Fibroblast of the aortic adventitia (primary cell): ENCODE data around the gene RAD51B. TPM values are rescaled to one million over a fixed set of nuclear protein-coding genes. Genes with fewer than 3 reads are reported as not detected.

Experiments used
- DNase-seq: peaks from one replicate; pipeline ENCODE4 v3.0.0-alpha.2; 2010; ENCODE audit warnings: low read depth
- H3K4me3 ChIP-seq: 2 replicates; pipeline ENCODE4 v1.5.1; 2011; ENCODE audit warnings: low read depth, mild to moderate bottlenecking, control low read depth, low read length, moderate library complexity
- total RNA-seq: library from RNA; depleted of rRNA; stranded (reverse); fragments of >200 nt; gene quantifications from 2 replicates; pipeline ENCODE4 v1.2.3, GENCODE V29; 2012; ENCODE audit warnings: low replicate concordance
- TF ChIP-seq, protein P1 (sequence below): IDR thresholded peaks from 2 replicates; pipeline ENCODE4 v1.5.1; 2011; ENCODE audit warnings: mild to moderate bottlenecking, low read length, control low read depth, inconsistent platforms; ENCODE audit not compliant: insufficient read depth

Gene RAD51B
- total RNA-seq, 1 donor, result 28.7 TPM

DNA sequence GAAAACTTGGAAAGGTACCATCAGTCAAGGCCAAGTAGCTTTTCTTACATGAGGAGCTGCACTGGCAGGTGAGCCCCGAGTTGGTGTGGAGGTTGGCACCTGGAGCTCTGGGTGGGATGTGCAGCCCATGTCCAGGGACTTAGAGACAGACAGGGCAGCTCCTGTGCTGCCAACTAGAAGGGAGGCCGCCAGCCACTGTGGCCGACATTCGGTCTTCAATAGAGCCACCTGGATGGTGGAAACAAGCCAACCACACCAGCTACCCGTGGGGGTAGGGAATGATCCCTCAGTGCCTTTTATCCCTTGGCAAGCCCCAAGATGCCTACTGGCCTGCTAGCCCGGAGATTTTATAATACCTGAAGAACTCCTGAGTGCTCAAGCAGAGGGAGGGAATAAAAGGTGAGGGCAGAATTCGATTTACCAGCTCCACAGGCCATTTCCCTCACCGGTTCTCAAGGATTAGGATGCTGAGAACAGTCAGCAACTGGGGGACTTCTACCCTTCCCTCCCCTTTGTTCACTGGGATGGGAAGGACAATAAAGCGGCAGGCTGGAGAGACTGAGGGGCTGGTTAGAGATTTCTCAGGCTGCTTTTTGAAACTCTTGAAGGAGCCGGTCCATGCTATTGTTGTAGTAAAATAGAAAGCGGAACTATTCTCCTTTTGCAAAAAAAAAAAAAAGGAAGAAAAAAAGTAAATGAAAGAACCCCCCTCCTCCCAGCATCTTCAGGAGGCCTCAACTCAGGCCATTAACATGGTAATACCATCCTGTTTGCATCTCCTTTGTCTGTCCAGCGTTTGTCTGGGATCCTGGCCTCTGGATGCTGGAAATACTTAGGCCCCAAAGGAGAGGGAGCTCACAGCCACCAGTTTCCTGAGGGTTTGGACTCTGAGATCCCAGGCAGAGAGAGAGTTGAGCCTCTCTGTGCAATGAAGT is 651.7 kb downstream of the RAD51B start:
- TF ChIP-seq, protein P1, sequence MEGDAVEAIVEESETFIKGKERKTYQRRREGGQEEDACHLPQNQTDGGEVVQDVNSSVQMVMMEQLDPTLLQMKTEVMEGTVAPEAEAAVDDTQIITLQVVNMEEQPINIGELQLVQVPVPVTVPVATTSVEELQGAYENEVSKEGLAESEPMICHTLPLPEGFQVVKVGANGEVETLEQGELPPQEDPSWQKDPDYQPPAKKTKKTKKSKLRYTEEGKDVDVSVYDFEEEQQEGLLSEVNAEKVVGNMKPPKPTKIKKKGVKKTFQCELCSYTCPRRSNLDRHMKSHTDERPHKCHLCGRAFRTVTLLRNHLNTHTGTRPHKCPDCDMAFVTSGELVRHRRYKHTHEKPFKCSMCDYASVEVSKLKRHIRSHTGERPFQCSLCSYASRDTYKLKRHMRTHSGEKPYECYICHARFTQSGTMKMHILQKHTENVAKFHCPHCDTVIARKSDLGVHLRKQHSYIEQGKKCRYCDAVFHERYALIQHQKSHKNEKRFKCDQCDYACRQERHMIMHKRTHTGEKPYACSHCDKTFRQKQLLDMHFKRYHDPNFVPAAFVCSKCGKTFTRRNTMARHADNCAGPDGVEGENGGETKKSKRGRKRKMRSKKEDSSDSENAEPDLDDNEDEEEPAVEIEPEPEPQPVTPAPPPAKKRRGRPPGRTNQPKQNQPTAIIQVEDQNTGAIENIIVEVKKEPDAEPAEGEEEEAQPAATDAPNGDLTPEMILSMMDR, result no peak
- no peak overlapping the region for H3K4me3 ChIP-seq

DNA sequence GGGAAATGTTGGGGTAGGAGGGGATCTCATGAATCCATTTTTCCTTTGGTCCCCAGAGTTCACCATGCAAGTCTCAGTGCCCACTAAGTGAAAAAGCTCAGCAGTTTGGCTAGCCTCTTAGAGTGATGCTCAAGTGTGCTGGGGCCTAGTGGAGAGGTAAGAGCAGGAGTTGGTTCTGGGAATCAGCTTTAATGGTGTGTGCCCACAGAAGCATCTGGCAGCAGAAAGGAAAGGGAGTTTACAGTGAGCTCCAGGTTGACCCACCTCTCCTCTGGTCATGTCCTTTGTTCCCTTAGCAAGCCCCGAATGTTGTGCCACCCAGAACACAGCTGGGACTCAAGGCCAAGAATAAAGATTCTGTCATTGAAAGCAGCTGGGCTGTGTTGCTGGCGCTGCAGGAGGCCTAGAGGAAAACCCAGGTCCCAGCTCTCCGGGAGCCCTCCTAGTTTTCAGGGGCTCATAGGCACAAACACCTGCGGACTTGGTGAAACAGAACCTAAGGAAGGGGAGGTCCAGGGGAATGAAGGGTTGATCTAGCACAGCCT is 652.5 kb downstream of the RAD51B start:
- no peak overlapping the region for H3K4me3 ChIP-seq
- DNase-seq, result no peak
- TF ChIP-seq, protein P1, result no peak

More for the DNA sequence above, 651.7 kb downstream of the RAD51B start:
- DNase-seq, result no peak

DNA sequence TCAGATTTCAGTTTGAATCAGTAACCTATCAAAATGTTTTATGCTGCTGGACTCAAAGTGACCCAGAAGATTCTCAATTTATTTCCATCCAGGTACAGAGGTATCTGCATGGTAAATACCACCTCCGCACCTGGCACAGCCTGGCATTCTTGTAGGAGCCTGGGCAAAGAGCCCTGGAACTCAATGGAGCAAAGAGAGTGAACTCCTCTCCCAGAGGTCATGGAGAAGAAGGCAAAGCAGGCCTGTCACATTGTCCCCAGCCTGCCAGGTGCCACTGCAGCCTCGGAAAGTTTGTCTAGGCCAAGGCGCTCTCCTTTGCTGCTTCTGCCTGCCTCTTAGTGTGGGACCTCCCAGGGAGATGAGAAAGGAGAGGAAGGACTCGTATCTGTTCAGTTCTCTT is 653.5 kb downstream of the RAD51B start:
- no peak overlapping the region for H3K4me3 ChIP-seq
- no peak for DNase-seq
- TF ChIP-seq, protein P1, result no peak

DNA sequence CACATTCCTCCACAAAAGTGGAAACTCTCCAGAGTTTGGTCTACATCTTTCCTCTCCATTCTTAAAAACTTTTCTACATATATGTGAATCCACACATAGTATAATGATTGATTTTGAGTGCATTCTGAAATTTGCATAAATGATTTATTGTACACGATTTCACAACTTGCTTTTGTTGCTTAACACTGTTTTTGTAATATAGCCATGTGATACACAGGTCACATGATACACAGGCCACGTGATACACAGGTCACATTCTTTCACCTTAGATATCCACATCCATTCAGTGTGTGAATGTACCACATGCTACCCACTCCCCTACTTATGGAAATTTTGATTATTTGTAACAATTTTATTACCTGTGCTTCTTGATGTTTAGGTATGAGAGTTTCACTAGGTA is 654.2 kb downstream of the RAD51B start:
- TF ChIP-seq, protein P1, result no peak
- no peak for DNase-seq
- no peak overlapping the region for H3K4me3 ChIP-seq

DNA sequence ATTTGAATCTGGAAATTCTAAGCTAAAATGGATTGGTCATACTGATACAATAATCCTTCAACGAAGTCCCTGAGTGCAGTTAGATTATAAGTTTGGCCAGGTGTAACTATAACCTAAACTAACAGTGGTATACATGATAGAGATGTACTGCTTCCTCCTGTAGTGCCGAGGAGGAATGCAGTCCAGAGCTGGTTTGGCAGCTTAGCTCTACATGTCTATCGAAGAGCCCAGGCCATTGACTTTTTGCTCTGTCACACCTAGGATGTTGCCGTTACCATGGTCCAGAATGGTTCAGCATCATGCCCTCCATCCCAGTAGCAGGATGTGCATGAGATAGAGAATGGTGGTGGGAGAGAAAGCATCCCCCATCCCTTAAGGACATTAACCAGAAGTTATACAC is 655.2 kb downstream of the RAD51B start:
- TF ChIP-seq, protein P1, result no peak
- no peak overlapping the region for H3K4me3 ChIP-seq
- no peak for DNase-seq

DNA sequence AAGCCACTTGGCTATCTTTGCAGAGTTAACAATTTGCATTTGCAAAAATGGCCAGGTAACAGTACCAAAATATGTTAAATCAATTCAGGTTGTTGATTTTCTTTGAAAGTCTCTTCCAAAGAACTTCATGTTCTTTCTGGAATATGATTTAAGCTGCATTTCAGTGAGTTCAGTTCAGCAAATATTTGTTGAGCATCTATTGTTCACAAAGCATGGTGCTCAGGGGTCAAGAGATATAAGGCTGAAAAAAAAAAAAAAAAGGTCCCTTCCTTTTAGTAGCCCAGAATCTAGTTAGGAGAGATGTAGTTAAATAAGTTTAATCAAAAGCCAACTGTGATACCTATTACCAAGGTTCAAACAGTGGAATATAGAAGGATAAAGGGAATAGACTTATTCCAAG is 656.2 kb downstream of the RAD51B start:
- TF ChIP-seq, protein P1, result no peak
- H3K4me3 ChIP-seq, result no peak overlapping the region
- no peak for DNase-seq
